HG03432 (cell line): ENCODE results near the gene OVOL1.
"Not testable (repeated sequence)": the region's sequence is repeated elsewhere in the genome, so short reads cannot be mapped to it uniquely, and the experiment has no call there.

Experiments used
- ATAC-seq: cut with Tn5 transposase; IDR thresholded peaks from one replicate; pipeline ENCODE4 v1.9.1; 2021; ENCODE audit warnings: mild to moderate bottlenecking, moderate library complexity; ENCODE audit not compliant: unreplicated experiment

The OVOL1 gene

GRCh38 chr11:65786786-65787636, at the start of gene OVOL1:
Gene OVOL1, plus strand, starts transcription at chr11:65787063. Its CDS starts 311 bp downstream, at chr11:65787374.
- no peak for ATAC-seq

GRCh38 chr11:65739022-65739421, 47.8 kb upstream of the OVOL1 start:
- ATAC-seq: no peak

GRCh38 chr11:65741185-65741584, 45.7 kb upstream of the OVOL1 start:
- no peak for ATAC-seq

DNA sequence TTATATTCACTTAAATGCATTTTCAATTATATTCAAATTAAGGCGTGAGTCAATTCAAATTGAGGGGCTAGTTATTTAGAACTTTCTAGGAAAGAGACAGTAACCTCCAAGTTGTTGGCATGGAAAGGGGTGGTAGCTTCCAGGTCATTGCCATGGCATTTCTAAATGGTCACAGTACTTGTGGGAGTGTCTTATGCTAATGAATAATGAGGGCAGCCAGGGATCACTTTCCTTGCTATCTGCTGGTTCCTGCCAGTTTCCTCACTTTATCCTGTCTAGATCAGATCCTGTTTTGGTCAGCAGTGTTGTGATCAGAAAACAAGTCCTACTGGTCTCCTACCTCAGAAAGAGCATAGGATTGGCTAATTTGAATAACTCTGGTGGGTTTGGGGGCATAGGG, 44.5 kb upstream of the OVOL1 start:
- ATAC-seq: no peak

DNA sequence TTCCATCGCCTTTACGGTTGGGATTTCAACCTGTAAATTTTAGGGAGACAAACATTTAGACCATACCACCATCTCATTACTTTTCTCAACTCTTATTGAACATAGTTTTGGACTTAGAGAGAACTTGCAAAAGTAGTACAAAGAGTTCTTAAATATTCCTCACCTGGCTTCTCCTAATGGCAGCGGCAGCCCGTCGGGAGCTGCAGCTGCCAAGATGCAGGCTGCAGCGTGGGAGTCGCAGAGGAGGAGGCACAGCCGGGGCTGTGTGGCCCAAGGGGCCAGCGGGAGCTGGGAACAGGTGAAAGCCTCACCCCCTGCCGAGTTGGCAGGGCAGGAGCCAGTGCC, 43.2 kb upstream of the OVOL1 start:
- ATAC-seq: no peak

DNA sequence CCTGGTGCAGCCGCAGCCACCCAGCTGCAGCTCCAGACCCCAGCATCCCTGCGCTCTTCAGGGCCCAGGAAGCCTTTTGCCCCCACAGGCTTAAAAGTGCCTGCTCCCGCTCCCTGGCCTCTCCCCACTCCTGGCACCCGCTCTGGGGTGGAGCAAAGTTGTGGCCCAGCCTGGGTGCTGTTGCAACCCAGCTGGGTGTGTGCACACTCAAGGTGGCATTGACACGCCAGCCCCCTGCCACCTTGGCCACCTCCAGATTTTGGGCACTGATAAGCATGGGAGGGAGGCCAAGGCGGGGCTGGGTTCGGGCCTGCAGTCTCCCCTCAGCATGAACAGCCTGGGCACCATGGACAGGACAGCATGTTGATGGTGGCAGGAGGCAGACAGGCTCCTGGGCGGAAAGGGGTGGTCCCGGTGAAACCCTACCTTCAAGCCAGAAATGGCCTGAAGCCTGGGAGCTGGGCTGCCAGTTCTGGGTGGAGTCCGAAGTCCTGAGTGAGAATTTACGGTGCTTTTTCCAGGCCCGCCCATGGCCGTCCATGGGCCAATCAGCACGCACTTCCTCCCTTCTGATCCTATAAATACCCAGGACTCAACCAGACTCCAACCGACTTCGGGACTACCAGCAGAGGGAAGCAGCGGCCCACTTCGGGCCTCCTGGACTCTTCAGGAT, 42.7 kb upstream of the OVOL1 start:
- ATAC-seq: no peak

DNA sequence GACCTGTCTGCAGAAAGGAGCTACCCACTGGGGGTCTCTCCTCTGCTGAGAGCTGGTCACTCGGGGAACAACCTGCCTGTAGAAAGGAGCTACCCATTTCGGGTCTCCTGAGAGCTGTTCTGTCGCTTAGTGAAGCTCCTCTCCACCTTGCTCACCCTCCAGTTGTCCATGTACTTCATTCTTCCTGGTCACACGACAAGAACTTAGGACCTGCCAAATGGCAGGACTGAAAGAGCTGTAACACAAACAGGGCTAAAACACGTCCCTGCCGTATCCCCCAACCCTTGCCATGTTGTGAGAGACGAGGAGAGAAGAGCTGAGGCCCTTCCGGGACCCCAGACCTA, 42.2 kb upstream of the OVOL1 start:
- no peak for ATAC-seq

DNA sequence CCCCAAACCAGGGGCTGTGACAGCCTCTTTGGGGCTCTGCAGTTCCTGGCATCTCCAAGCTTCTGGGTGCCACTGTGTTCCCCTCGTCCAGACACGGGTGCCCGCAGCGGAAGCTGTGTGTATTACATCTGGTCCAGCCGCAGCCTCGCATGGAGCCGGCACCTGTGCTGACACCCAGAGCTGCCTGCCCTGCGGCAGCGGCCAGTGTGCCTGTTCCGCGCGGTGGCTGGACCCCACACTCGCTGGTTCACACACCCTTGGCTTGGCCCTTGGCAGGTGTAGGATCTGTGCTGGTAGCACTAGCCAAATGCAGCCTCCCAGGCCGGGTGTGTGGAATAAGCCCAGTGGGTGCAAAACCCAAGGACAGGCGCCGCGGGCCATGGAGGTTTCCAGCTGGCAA, 41.8 kb upstream of the OVOL1 start:
- ATAC-seq: no peak

GRCh38 chr11:65762169-65762568, 24.7 kb upstream of the OVOL1 start:
- ATAC-seq: not testable (repeated sequence)

DNA sequence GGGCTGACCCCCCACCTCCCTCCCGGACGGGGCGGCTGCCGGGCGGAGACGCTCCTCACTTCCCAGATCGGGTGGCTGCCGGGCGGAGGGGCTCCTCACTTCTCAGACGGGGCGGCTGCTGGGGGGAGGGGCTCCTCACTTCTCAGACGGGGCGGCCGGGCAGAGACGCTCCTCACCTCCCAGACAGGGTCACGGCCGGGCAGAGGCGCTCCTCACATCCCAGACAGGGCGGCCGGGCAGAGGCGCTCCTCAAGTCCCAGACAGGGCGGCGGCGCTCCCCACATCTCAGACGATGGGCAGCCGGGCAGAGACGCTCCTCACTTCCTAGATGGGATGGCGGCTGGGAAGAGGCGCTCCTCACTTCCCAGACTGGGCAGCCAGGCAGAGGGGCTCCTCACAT, 24.0 kb upstream of the OVOL1 start:
- ATAC-seq: not testable (repeated sequence)

GRCh38 chr11:65764434-65764833, 22.4 kb upstream of the OVOL1 start:
- no peak for ATAC-seq

DNA sequence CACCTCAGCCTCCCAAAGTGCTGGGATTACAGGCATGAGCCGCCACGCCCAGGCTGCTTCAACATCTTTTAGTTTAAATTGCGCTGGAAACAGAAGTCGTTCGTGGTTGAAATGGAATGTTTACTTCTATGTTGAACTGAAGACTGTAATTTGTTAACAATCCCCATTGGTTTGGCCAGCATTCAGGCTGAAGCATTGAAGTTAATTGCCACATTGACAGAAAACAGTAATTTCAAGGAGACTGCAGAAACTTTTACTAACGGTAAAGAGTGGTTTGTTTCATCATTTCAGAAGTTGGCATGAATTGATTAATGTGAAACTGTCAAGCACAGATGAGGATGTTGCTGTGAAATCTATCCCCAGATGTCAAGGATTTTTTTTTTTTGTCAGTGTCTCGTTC, 20.3 kb upstream of the OVOL1 start:
- ATAC-seq: no peak

GRCh38 chr11:65767406-65767805, 19.5 kb upstream of the OVOL1 start:
- ATAC-seq: no peak

GRCh38 chr11:65767806-65768205, 19.1 kb upstream of the OVOL1 start:
- not testable (repeated sequence) for ATAC-seq

DNA sequence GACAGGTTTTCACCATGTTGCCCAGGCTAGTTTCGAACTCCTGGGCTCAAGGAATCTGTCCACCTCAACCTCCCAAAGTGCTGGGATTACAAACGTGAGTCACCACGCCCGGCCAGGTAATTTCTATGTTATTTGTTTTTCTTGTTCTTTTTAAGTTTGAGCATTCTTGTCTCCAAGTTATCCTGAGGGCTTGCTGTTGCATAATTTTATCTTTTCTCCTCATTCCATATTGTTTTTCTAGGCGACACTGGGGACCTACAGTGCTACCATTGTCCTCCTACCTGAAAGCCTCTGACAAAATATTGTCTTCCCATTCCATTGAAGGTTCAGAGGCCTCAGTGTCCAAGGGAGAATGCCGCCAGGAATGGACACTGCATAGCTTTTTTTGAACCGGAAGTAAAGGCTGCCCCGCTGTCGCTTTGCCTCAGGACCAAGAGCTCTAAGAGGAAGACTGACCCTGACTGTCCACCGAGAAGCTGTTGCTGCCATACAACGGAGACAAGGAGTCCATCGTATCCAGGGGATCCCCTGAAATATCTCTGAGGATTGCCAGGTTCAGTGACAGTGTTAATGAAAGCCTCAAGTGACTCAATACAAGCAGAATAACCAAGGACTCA, 15.8 kb upstream of the OVOL1 start:
- ATAC-seq: no peak

DNA sequence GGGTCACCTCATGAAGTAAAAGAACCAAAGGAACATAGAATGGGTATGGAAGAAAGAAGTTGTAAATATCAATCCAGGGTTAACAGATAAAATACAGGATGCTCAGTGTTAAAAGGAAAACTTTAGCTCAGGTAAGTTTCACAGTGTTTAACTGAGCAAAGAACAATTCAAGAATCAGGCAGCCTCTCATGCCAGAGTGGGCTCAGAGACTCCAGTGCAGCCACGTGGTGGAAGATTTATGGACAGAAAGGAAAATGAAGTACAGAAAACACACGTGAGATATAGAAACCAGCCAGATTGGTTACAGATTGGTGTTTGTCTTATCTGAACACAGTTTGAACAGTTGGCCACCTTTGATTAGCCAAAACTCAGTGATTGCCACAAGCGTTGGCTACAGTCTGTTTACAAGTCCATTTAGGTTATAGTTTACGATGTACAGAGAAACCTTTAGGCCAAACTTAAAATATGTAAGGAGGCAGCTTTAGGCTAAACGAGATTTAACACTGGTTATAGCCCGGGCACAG, 15.2 kb upstream of the OVOL1 start:
- no peak for ATAC-seq

- no peak for ATAC-seq
Observed at GRCh38 chr11:65773784-65774411, 13.0 kb upstream of the OVOL1 start.

- ATAC-seq: no peak
Observed at GRCh38 chr11:65774525-65775306, 12.1 kb upstream of the OVOL1 start.

GRCh38 chr11:65776196-65776595, 10.7 kb upstream of the OVOL1 start:
- no peak for ATAC-seq

- no peak for ATAC-seq
Observed at GRCh38 chr11:65776710-65777141, 10.1 kb upstream of the OVOL1 start.

- ATAC-seq: no peak
Observed at GRCh38 chr11:65777241-65777640, 9.6 kb upstream of the OVOL1 start.
